IMR-90 (cell line): Measurements from ENCODE around the gene SNX25. TPM values are rescaled to one million over a fixed set of nuclear protein-coding genes. Genes with fewer than 3 reads are reported as not detected.

ENCODE experiments used
- ATAC-seq: fragments of 200-7000 bp; cut with Tn5 transposase; 2 replicates; pipeline ENCODE4 v1.9.1; 2020; ENCODE audit warnings: low read depth, mild to moderate bottlenecking, moderate library complexity
- BruUV-seq: library from RNA; stranded (reverse); fragments of 400-500 nt; replicated peaks from 2 replicates; lab custom pipeline; 2021; lab: Mats Ljungman, UMichigan
- CTCF ChIA-PET: fragments of 300-600 bp; formaldehyde crosslinking; extraction: SDS; loops from one replicate; lab custom pipeline; 2021; ENCODE audit warnings: antibody characterized with exemption; lab: Yijun Ruan, JAX
- POLR2A ChIA-PET: fragments of 300-600 bp; sonication (Branson Sonifier 250); formaldehyde crosslinking; loops from one replicate; lab custom pipeline; 2022; ENCODE audit warnings: antibody characterized with exemption; ENCODE audit not compliant: unreplicated experiment; lab: Charles Lee
- DNase-seq: peaks from one replicate; pipeline ENCODE4 v3.0.0; 2013
- H2AFZ ChIP-seq: replicated peaks from 2 replicates; pipeline ENCODE3; 2013; ENCODE audit warnings: low read length, mild to moderate bottlenecking; ENCODE audit not compliant: poor library complexity
- H2AK5ac ChIP-seq: 2 replicates; pipeline ENCODE4 v1.6.1; 2013; ENCODE audit warnings: low read depth, low read length, inconsistent platforms
- H2AK9ac ChIP-seq: replicated peaks from 2 replicates; pipeline ENCODE3; 2013; ENCODE audit warnings: mild to moderate bottlenecking, low read depth, low read length, moderate library complexity; ENCODE audit not compliant: poor library complexity
- H2BK120ac ChIP-seq: 2 replicates; pipeline ENCODE4 v1.6.1; 2013; ENCODE audit warnings: low read depth, low read length, inconsistent platforms
- H2BK15ac ChIP-seq: 3 replicates; pipeline ENCODE4 v1.6.1; 2013; ENCODE audit warnings: low read depth, low read length, inconsistent platforms
- H2BK20ac ChIP-seq: 2 replicates; pipeline ENCODE4 v1.6.1; 2013; ENCODE audit warnings: low read depth, mild to moderate bottlenecking, inconsistent platforms, low read length, moderate library complexity
- H2BK5ac ChIP-seq: 2 replicates; pipeline ENCODE4 v1.6.1; 2013; ENCODE audit warnings: mild to moderate bottlenecking, low read depth, low read length, inconsistent platforms; ENCODE audit not compliant: poor library complexity, severe bottlenecking
- H3K14ac ChIP-seq: replicated peaks from 2 replicates; pipeline ENCODE4 v1.6.1; 2013; ENCODE audit warnings: low read depth, low read length, inconsistent platforms
- H3K18ac ChIP-seq: 2 replicates; pipeline ENCODE4 v1.6.1; 2013; ENCODE audit warnings: low read depth, low read length, control low read depth
- H3K23ac ChIP-seq: 2 replicates; pipeline ENCODE4 v1.6.1; 2013; ENCODE audit warnings: low read depth, low read length, inconsistent platforms
- H3K27ac ChIP-seq: 2 replicates; pipeline ENCODE4 v1.5.1; 2013; ENCODE audit warnings: mild to moderate bottlenecking, control low read depth, low read length; ENCODE audit not compliant: insufficient read depth
- H3K27me3 ChIP-seq: 2 replicates; pipeline ENCODE4 v1.6.1; 2013; ENCODE audit warnings: low read length; ENCODE audit not compliant: control insufficient read depth, insufficient read depth
- H3K36me3 ChIP-seq: 2 replicates; pipeline ENCODE4 v1.6.1; 2013; ENCODE audit warnings: low read length, mixed read lengths; ENCODE audit not compliant: control insufficient read depth, insufficient read depth
- H3K4ac ChIP-seq: 2 replicates; pipeline ENCODE4 v1.6.1; 2013; ENCODE audit warnings: low read depth, low read length, inconsistent platforms
- H3K4me1 ChIP-seq: 2 replicates; pipeline ENCODE4 v1.6.1; 2013; ENCODE audit warnings: low read length, mixed read lengths; ENCODE audit not compliant: control insufficient read depth, insufficient read depth
- H3K4me2 ChIP-seq: 2 replicates; pipeline ENCODE4 v1.6.1; 2013; ENCODE audit warnings: low read depth, mild to moderate bottlenecking, control low read depth, low read length, moderate library complexity
- H3K4me3 ChIP-seq: 2 replicates; pipeline ENCODE4 v1.5.1; 2013; ENCODE audit warnings: low read depth, mild to moderate bottlenecking, control low read depth, low read length, moderate library complexity; ENCODE audit not compliant: insufficient read depth
- H3K56ac ChIP-seq: 2 replicates; pipeline ENCODE4 v1.6.1; 2013; ENCODE audit warnings: low read length, inconsistent platforms; ENCODE audit not compliant: insufficient read depth; ENCODE audit errors: extremely low read depth
- H3K79me1 ChIP-seq, 2 experiments: 2 replicates each; pipeline ENCODE4 v1.6.1; 2013; ENCODE audit warnings: low read length in 2 of 2, inconsistent platforms in 1 of 2, low read depth in 1 of 2
- H3K9ac ChIP-seq: 2 replicates; pipeline ENCODE4 v1.6.1; 2013; ENCODE audit warnings: low read depth, low read length, control low read depth
- H3K9me1 ChIP-seq: 2 replicates; pipeline ENCODE4 v1.6.1; 2013; ENCODE audit warnings: low read length, inconsistent platforms; ENCODE audit not compliant: insufficient read depth
- H3K9me3 ChIP-seq: 2 replicates; pipeline ENCODE4 v1.6.1; 2013; ENCODE audit warnings: low read length; ENCODE audit not compliant: control insufficient read depth, insufficient read depth
- H4K20me1 ChIP-seq: 2 replicates; pipeline ENCODE4 v1.6.1; 2013; ENCODE audit warnings: low read length, inconsistent platforms; ENCODE audit not compliant: insufficient read depth
- H4K5ac ChIP-seq: 2 replicates; pipeline ENCODE4 v1.6.1; 2013; ENCODE audit warnings: mild to moderate bottlenecking, low read depth, low read length, control low read depth
- H4K8ac ChIP-seq, 2 experiments: 2 replicates each; pipeline ENCODE4 v1.6.1; 2013; ENCODE audit warnings: low read depth in 2 of 2, low read length in 2 of 2, control low read depth in 1 of 2, inconsistent platforms in 1 of 2
- H4K91ac ChIP-seq: 2 replicates; pipeline ENCODE4 v1.6.1; 2013; ENCODE audit warnings: low read depth, low read length, inconsistent platforms; ENCODE audit not compliant: insufficient read depth
- BHLHE40 ChIP-seq: fragments of 150-350 bp; IDR thresholded peaks from 2 replicates; pipeline ENCODE4 v1.6.1; 2016; ENCODE audit warnings: mild to moderate bottlenecking, low read depth, low read length
- CEBPB ChIP-seq: IDR thresholded peaks from 2 replicates; pipeline ENCODE4 v1.6.1; 2012; ENCODE audit warnings: low read depth, low read length, improper control_type of control experiment
- CHD1 ChIP-seq: IDR thresholded peaks from 2 replicates; pipeline ENCODE4 v1.6.1; 2012; ENCODE audit warnings: low read depth, low read length, improper control_type of control experiment
- CTCF ChIP-seq: conservative IDR thresholded peaks from 2 replicates; pipeline ENCODE4 v1.5.1; 2012; ENCODE audit warnings: mild to moderate bottlenecking, low read depth, low read length, improper control_type of control experiment
- ELK1 ChIP-seq: fragments of 150-350 bp; IDR thresholded peaks from 2 replicates; pipeline ENCODE4 v1.6.1; 2016; ENCODE audit warnings: low read depth, mild to moderate bottlenecking, low read length, moderate library complexity, borderline replicate concordance
- FOS ChIP-seq: fragments of 150-350 bp; IDR thresholded peaks from 2 replicates; pipeline ENCODE4 v1.6.1; 2016; ENCODE audit warnings: low read depth, low read length
- MAFK ChIP-seq: IDR thresholded peaks from 2 replicates; pipeline ENCODE4 v1.6.1; 2012; ENCODE audit warnings: low read depth, low read length, improper control_type of control experiment
- MAZ ChIP-seq: IDR thresholded peaks from 2 replicates; pipeline ENCODE4 v1.6.1; 2012; ENCODE audit warnings: low read depth, mild to moderate bottlenecking, low read length, improper control_type of control experiment, moderate library complexity, borderline replicate concordance
- MXI1 ChIP-seq: IDR thresholded peaks from 2 replicates; pipeline ENCODE4 v1.6.1; 2012; ENCODE audit warnings: low read depth, mild to moderate bottlenecking, low read length, moderate library complexity, borderline replicate concordance
- NFE2L2 ChIP-seq: fragments of 150-350 bp; IDR thresholded peaks from 2 replicates; pipeline ENCODE4 v1.6.1; 2016; ENCODE audit warnings: low read depth, mild to moderate bottlenecking, low read length
- POLR2A ChIP-seq: IDR thresholded peaks from 2 replicates; pipeline ENCODE4 v1.6.1; 2012; ENCODE audit warnings: mild to moderate bottlenecking, low read depth, low read length
- RAD21 ChIP-seq: IDR thresholded peaks from 2 replicates; pipeline ENCODE4 v1.6.1; 2012; ENCODE audit warnings: low read length, improper control_type of control experiment
- RCOR1 ChIP-seq: IDR thresholded peaks from 2 replicates; pipeline ENCODE4 v1.6.1; 2012; ENCODE audit warnings: mild to moderate bottlenecking, low read length, improper control_type of control experiment; ENCODE audit not compliant: insufficient replicate concordance
- RFX5 ChIP-seq: IDR thresholded peaks from 2 replicates; pipeline ENCODE4 v1.8.0; 2012; ENCODE audit warnings: low read depth, mild to moderate bottlenecking, low read length, moderate library complexity
- SMC3 ChIP-seq: fragments of 150-350 bp; IDR thresholded peaks from 2 replicates; pipeline ENCODE4 v1.6.1; 2016; ENCODE audit warnings: low read depth, mild to moderate bottlenecking, antibody characterized with exemption, low read length, moderate library complexity
- WGBS, 2 experiments: methylation state at CpG; one replicate each; pipeline versions ENCODE4 v1.1.5 to v1.1.7; 2013; ENCODE audit warnings: missing lambda C conversion rate in 2 of 2; ENCODE audit not compliant: insufficient read length in 1 of 2; ENCODE audit errors: extremely low coverage in 2 of 2; 5-methylcytosine and 5-hydroxymethylcytosine counted together
- dilution Hi-C: fragments of 300-500 bp; cut with HindIII; formaldehyde crosslinking; loops from one replicate; pipeline ENCODE4 v1.14.3; 2018; ENCODE audit warnings: low sequenced_read_pairs; ENCODE audit not compliant: unreplicated experiment
- in situ Hi-C: fragments of 300-500 bp; cut with MboI; formaldehyde crosslinking; loops from 3 replicates; pipeline ENCODE4 v1.14.3; 2019; ENCODE audit warnings: low sequenced_read_pairs, inconsistent platforms, mixed read lengths
- intact Hi-C: fragments of 100-400 bp; cut with micrococcal nuclease; formaldehyde crosslinking; loops from 2 replicates; pipeline ENCODE4 v1.10.0; 2022
- polyA plus RNA-seq, 3 experiments: library from polyadenylated mRNA; depleted of rRNA; stranded (reverse); fragments of >200 nt; gene quantifications; 2 replicates each; pipeline ENCODE4 v1.2.3, GENCODE V29; 2012; ENCODE audit warnings: low replicate concordance in 1 of 3
- total RNA-seq: library from RNA; depleted of rRNA; stranded (reverse); fragments of >200 nt; gene quantifications from 2 replicates; pipeline ENCODE4 v1.2.3, GENCODE V29; 2012
- TF ChIP-seq, protein P1 (sequence below): fragments of 150-350 bp; IDR thresholded peaks from 2 replicates; pipeline ENCODE4 v1.6.1; 2017; ENCODE audit warnings: mild to moderate bottlenecking, antibody characterized with exemption, low read length, low read depth

SNX25 gene
- total and polyA plus RNA-seq, 2 of the 4 experiments (the other 2 are of a cell fraction) = 11.4 to 28.3 TPM

- Histone ChIP-seq H3K56ac (no peak overlapping the region), H3K9ac (no peak overlapping the region), H3K79me1 (peaks cover 0 to 3% of the 10 kb centered on the region in 2 experiments; a peak in 1 of 4 replicates), H3K9me1 (peaks cover 3% of the 10 kb centered on the region; the same call in 1 of the 2 replicates), H4K5ac (no peak overlapping the region), H4K20me1 (no peaks in the 10 kb centered on the region), H2BK120ac (no peak overlapping the region), H3K9me3 (peaks cover 3% of the 10 kb centered on the region), H2AK9ac (no peak overlapping the region), H3K27ac (no peak overlapping the region), H2AFZ (no peak overlapping the region), H2AK5ac (no peak overlapping the region), H2BK5ac (no peak overlapping the region), H3K18ac (no peak overlapping the region), H3K14ac (no peak overlapping the region), H3K27me3 (no peaks in the 10 kb centered on the region), H3K23ac (no peak overlapping the region), H3K4me3 (no peak overlapping the region), H4K91ac (no peak overlapping the region), H2BK15ac (no peak overlapping the region), H3K36me3 (peaks cover 19% of the 10 kb centered on the region), H2BK20ac (no peak overlapping the region), H3K4me1 (0 out of 2 replicates have a peak, but pooled peaks cover 1% of the 10 kb centered on the region), H4K8ac (no peak overlapping the region), H3K4me2 (no peak overlapping the region), H3K4ac (no peak overlapping the region)
- ATAC-seq (no peak), DNase-seq (no peak)
- dilution Hi-C loops (no loop called here), intact Hi-C loops (no loop called here), in situ Hi-C loops (no loop called here)
- WGBS, 2 experiments = no CpG with 5 or more reads among the region's 5 CpGs
- TF ChIP-seq MXI1 (no peak), CTCF (no peak), BHLHE40 (no peak), NFE2L2 (no peak), POLR2A (no peak), ELK1 (no peak), MAZ (no peak), FOS (no peak), RFX5 (no peak), RCOR1 (no peak), CEBPB (no peak), MAFK (no peak), SMC3 (no peak), CHD1 (no peak), RAD21 (no peak)
- TF ChIP-seq, protein P1, sequence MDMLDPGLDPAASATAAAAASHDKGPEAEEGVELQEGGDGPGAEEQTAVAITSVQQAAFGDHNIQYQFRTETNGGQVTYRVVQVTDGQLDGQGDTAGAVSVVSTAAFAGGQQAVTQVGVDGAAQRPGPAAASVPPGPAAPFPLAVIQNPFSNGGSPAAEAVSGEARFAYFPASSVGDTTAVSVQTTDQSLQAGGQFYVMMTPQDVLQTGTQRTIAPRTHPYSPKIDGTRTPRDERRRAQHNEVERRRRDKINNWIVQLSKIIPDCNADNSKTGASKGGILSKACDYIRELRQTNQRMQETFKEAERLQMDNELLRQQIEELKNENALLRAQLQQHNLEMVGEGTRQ = no peak
- ChIA-PET POLR2A (no interaction called here), CTCF (no interaction called here)
- no TSS peak for BruUV-seq
These were observed 202.5 kb downstream of the SNX25 start for GRCh38 chr4:185411849-185412248.
